Mesenteric fat pad (tissue), 1 donor: ENCODE measurements around the gene MKRN3. TPM values are rescaled to one million over a fixed set of nuclear protein-coding genes. Genes with fewer than 3 reads are reported as not detected.
"Not testable (repeated sequence)": the region's sequence is repeated elsewhere in the genome, so short reads cannot be mapped to it uniquely, and the experiment has no call there.

ENCODE experiments used
- DNase-seq: peaks from one replicate; pipeline ENCODE4 v3.0.0-alpha.2; 2020; ENCODE audit warnings: low spot score
- microRNA-seq: library from miRNA; unstranded; fragments of <30 nt; microRNA quantifications from one replicate; pipeline ENCODE4 v1.2.0, GENCODE V29; 2020; ENCODE audit warnings: borderline number of aligned reads
- total RNA-seq: library from RNA; stranded (reverse); fragmentation: NEBNext Ultra II Directional; extraction: Animal tissue kit (Norgen Biotek cat#: 25700); gene quantifications from one replicate; pipeline ENCODE4 v1.2.1, GENCODE V29; 2021
- donor health status: DM: yes; HTN: yes; CAD: no.

Gene MKRN3
- total RNA-seq, 1 donor from 2014 or later = not detected

DNA sequence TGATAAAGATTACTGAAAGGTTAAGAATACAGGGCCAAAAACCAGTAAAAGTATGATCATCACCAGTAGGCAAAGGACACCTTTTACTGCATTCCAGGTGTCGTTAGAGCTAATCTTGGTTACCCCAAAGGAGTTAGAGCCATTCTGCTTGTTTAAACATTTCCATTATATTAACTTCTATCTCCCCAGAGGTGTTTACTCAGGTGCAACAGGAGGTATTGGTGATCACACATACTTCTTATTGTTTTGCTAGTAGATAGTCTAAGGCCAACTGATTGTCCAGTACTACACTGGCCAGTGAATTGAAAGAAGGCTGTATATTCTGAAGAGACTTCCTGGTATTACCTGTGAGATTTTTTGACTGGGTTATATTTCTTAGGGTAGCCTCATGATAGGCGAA is 22.8 kb downstream of the MKRN3 start:
- no peak for DNase-seq

DNA sequence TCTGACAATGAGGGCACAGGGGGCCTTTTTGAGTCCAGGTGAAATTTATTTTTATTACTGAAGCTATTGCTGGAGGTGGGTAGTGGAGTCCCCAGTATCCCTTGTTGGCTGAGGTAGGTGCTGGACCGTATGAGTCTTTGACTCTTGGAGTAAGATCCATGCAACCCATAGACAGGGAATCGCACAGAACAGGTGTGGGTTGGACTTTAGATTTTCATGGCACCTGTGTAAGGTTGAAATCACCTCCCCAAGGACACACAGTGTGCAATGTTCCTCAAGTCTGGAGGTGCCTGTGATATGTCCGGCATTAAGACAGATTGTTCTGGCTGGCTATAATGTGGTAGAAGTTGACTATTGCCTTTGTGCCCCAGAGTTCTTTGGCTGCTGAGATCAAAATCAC is 23.5 kb downstream of the MKRN3 start:
- DNase-seq = no peak

DNA sequence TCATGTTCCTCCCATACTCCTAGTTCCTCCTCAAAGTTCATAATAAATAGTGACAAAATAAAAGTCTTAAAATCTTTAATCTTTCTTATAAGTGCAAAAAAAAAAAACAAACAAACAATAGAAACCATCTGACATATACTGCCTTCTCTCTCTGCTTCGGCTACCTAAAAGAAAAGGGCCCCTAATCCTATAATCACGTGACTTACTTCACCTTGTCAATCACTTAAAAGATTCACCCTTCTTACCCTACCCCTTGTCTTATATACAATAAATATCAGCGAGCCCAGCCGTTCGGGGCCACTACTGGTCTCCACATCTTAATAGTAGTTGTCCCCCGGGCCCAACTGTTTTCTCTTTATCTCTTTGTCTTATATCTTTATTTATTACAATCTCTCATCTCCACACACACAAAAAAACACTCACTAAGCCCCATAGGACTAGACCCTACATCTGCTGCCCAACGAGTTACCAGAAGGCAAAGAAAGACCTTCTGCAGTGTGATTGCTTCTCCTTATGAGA is 28.8 kb downstream of the MKRN3 start:
- DNase-seq = no peak

DNA sequence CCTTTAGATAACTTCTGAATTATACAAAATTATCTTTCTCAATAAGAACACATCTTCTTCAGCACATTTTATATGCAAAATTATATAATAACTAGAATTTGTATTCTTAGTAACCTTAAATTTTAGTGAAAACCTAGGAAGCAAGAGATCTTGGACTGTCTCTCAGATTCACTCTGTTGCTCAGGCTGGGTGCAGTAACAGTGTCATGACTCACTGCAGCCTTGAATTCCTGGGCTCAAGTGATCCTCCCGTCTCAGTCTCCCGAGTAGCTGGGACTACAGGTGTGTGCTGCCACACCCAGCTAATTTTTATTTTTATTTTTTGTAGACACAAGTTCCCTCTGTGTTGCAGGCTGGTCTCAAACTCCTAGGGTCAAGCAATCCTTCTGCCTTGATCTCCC is 29.9 kb downstream of the MKRN3 start:
- DNase-seq = no peak

DNA sequence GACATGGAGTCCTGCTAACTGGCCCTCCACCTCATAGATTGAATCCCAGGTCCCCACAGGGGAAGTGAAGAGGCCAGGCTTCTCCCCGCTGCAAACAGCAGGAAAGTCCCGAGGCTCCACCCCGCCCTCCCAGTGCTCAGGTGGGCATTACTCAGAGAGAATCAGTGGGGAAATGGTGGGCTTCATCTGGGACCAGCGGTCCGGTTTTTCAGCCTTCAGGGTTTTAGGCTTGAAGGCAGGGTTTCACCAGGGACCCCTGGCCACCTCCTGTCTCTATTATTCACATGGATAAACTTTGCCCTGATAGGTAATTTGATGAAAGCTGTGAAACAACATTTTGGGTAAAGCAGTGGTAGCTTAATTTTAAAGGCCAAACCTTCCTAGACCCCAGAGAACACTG is 31.3 kb downstream of the MKRN3 start:
- DNase-seq = no peak

DNA sequence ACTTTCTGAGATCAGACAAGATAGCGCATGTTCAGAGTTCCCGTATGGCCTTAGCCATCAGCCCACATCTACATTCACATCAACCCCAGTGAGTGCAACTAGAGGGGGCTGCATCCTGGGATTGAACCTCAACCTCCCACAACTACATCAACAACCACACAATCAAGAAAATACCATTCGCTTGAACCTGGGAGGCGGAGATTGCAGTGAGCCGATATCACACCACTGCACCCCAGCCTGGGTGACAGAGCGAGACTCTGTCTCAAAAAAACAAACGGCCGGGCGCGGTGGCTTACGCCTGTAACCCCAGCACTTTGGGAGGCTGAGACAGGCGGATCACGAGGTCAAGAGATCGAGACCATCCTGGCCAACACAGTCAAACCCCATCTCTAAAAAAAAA is 31.8 kb downstream of the MKRN3 start:
- not testable (repeated sequence) for DNase-seq

DNA sequence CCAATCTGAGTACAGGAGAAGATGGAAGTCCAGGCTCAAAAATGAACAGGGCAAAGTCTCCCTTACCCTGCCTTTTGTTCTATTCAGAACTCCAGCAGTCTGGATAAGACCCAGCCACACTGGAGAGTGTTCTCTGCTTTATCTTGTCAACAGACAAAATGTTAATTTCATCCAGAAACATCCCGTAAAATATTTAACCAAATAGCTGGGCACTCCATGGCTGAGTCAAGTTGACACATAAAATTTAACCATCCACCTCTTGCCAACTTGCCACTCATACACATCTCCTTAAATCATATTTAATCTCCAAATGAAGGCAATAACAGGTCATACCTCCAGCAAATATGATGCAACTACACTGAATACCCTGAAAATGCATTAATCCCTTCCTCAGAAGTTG is 33.6 kb downstream of the MKRN3 start:
- no peak for DNase-seq

DNA sequence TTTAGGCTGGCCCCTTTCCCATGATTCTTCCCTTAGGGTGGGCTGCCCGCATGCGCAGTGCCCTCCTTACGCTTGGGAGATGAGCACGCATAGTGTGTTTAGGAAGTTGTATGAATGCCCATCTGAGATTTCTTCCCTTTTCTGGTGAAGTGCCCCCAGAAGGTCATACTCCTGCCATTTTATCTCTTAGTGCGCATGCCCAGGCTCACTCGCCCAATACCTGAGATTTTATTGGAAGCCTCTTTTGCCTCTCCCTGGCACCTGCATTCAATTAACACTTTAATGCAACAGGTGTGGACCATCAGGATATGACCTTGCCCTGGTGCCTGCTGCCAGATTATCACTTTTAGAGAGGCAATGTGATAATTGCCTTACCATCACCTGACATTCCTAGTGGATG is 36.6 kb downstream of the MKRN3 start:
- no peak for DNase-seq

DNA sequence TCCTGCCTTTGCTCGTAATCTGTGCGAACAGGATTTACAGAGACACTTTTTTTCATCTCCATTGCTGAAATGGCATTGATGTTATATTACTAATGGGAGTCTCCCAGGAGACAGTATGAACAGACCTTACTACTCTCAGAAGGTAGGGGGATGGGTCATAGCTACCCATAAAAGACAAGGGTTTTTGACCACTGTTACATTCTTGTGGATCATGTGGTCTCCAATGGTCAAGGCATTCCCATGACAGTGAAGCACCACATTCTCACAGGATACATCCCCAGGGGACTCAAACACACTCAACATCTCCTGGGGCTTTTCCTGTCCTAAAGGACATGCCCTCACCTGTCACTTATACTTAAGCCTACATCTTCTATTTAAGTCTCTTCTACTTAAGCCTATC is 40.8 kb downstream of the MKRN3 start:
- DNase-seq = no peak

DNA sequence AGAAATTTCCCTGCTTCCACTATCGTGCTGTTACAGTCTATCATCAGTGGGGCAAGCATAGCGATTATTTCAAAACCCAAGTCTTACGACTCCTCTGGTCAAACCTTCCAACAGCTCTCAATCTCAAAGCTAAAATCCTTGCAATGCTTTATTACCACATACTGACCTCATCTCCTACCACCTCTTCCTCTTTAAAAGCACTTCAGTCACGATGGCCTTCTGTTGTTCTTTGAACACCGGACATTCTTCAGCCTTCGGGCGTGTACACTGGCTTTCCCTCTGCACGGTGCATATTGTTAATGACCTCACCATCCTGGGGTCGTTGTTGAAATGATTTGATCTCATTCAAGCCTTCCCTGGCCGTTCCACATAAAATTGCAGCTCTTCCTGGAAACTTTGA is 51.1 kb downstream of the MKRN3 start:
- DNase-seq = no peak

Small RNA genes lying within 50 kb of the gene (microRNA-seq; reads per million reads assigned to microRNA genes)
- not detected for gene MIR4508

Other genes with a start within 250 kb of the MKRN3 start
- gene GOLGA6L26, start 231.5 kb upstream of the MKRN3 start, total RNA-seq = not detected
- 0.26 TPM for gene GOLGA8S, start 210.9 kb upstream of the MKRN3 start, total RNA-seq
- not detected for gene GOLGA6L2, start 118.4 kb upstream of the MKRN3 start, total RNA-seq
- 0.32 TPM for gene MAGEL2, start 82.2 kb downstream of the MKRN3 start, total RNA-seq
- 49.5 TPM for gene NDN, start 121.6 kb downstream of the MKRN3 start, total RNA-seq